Measurements from ENCODE around the gene UBR1.

GRCh38 chr15:43126356-43126755 lies 20.5 kb upstream of the UBR1 start:
- TF ChIP-seq, protein P1, sequence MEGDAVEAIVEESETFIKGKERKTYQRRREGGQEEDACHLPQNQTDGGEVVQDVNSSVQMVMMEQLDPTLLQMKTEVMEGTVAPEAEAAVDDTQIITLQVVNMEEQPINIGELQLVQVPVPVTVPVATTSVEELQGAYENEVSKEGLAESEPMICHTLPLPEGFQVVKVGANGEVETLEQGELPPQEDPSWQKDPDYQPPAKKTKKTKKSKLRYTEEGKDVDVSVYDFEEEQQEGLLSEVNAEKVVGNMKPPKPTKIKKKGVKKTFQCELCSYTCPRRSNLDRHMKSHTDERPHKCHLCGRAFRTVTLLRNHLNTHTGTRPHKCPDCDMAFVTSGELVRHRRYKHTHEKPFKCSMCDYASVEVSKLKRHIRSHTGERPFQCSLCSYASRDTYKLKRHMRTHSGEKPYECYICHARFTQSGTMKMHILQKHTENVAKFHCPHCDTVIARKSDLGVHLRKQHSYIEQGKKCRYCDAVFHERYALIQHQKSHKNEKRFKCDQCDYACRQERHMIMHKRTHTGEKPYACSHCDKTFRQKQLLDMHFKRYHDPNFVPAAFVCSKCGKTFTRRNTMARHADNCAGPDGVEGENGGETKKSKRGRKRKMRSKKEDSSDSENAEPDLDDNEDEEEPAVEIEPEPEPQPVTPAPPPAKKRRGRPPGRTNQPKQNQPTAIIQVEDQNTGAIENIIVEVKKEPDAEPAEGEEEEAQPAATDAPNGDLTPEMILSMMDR (IDR thresholded peaks at IDR 0.05), result no peak
- no peak for TF ChIP-seq POLR2AphosphoS5 (IDR thresholded peaks at IDR 0.05)
